ENCODE results near the gene SGTB.
"Not testable (repeated sequence)": the region's sequence is repeated elsewhere in the genome, so short reads cannot be mapped to it uniquely, and the experiment has no call there.

Gene SGTB

GRCh38 chr5:65625743-65626142, 96.2 kb downstream of the SGTB start:
- no peak for DNase-seq
- peak overlapping the region; percentile 85 to 89 for H3K4me3 ChIP-seq

GRCh38 chr5:65624571-65625555, 97.0 kb downstream of the SGTB start, which contains the start of the genes SHLD3 and TRAPPC13:
TSS of gene SHLD3 (plus strand) at chr5:65625027. CDS start at chr5:65629588, 4,561 bp downstream.
TSS of gene TRAPPC13 (plus strand) at chr5:65625027. CDS start at chr5:65625061, 34 bp downstream.
- Histone ChIP-seq H3K36me3 (peaks cover 0 to 5% (median 0%) of the 10 kb centered on the region in 3 donors), H3K9me3 (no peaks in the 10 kb centered on the region), H3K4me3 (peak within 1 kb of the TSS; percentile 85 to 89), H3K27ac (peak within 1 kb of the TSS; percentile 88 to 93), H3K4me1 (peaks cover 0 to 42% (median 32%) of the 10 kb centered on the region in 4 donors), H3K27me3 (no peaks in the 10 kb centered on the region)
- TF ChIP-seq CTCF (IDR thresholded peaks at IDR 0.05), result peak in 1 of 2 experiments; percentile 25
- peak; percentile 87 to 90 for DNase-seq
- intact Hi-C loops (cut with DNase I; ENCODE audit: low total_unique reads), result loop anchor here (5.0 to 10.0 kb wide), 4 partner anchors 63 to 520 kb away; partner anchors contain the start of genes CENPK, ERBIN, NLN and PPWD1

More at GRCh38 chr5:65625743-65626142, 96.2 kb downstream of the SGTB start:
- H3K9me3 ChIP-seq, result no peaks in the 10 kb centered on the region
- TF ChIP-seq CTCF (IDR thresholded peaks at IDR 0.05), result no peak
- intact Hi-C loops (cut with DNase I; ENCODE audit: low total_unique reads), result loop anchor here (10.0 kb wide), 3 partner anchors 99 to 519 kb away; partner anchors contain the start of genes ERBIN, NLN, SGTB and SREK1
- H3K27me3 ChIP-seq, result no peaks in the 10 kb centered on the region
- H3K36me3 ChIP-seq, result peaks cover 0 to 6% (median 0%) of the 10 kb centered on the region in 3 donors
- peak overlapping the region in 1 of 2 donors; percentile 93 for H3K27ac ChIP-seq
- H3K4me1 ChIP-seq, result peaks cover 0 to 41% (median 32%) of the 10 kb centered on the region in 4 donors

GRCh38 chr5:65624025-65624570, 97.8 kb downstream of the SGTB start, which contains the start of gene TRIM23:
TSS of gene TRIM23 (minus strand) at chr5:65624333. CDS start at chr5:65624274, 59 bp downstream.
- no peak for TF ChIP-seq CTCF (IDR thresholded peaks at IDR 0.05)
- H3K27me3 ChIP-seq, result no peaks in the 10 kb centered on the region
- H3K4me1 ChIP-seq, result peaks cover 0 to 48% (median 34%) of the 10 kb centered on the region in 4 donors
- no peaks in the 10 kb centered on the region for H3K9me3 ChIP-seq
- DNase-seq, result peak; percentile 93 to 94
- intact Hi-C loops (cut with DNase I; ENCODE audit: low total_unique reads), result loop anchor here (5.0 to 10.0 kb wide), 4 partner anchors 62 to 521 kb away; partner anchors contain the start of genes CENPK, ERBIN, NLN and PPWD1
- H3K36me3 ChIP-seq, result no peaks in the 10 kb centered on the region
- H3K27ac ChIP-seq, result peak within 1 kb of the TSS; percentile 88 to 93
- peak within 1 kb of the TSS; percentile 85 to 89 for H3K4me3 ChIP-seq

- no peaks in the 10 kb centered on the region for H3K36me3 ChIP-seq
- intact Hi-C loops (cut with DNase I; ENCODE audit: low total_unique reads), result loop anchor here (5.0 to 10.0 kb wide), 4 partner anchors 61 to 521 kb away; partner anchors contain the start of genes CENPK, ERBIN, NLN and PPWD1
- peaks cover 0 to 54% (median 35%) of the 10 kb centered on the region in 4 donors for H3K4me1 ChIP-seq
- TF ChIP-seq CTCF (IDR thresholded peaks at IDR 0.05), result no peak
- peak overlapping the region; percentile 88 to 93 for H3K27ac ChIP-seq
- DNase-seq, result no peak
- H3K27me3 ChIP-seq, result no peaks in the 10 kb centered on the region
- peak overlapping the region; percentile 85 to 89 for H3K4me3 ChIP-seq
- no peaks in the 10 kb centered on the region for H3K9me3 ChIP-seq
These were observed 98.4 kb downstream of the SGTB start for GRCh38 chr5:65623482-65623881.

GRCh38 chr5:65621961-65622360, 99.9 kb downstream of the SGTB start:
- H3K27me3 ChIP-seq, H3K27ac ChIP-seq, DNase-seq, H3K4me3 ChIP-seq, H3K36me3 ChIP-seq, H3K9me3 ChIP-seq: not testable (repeated sequence)
- H3K4me1 ChIP-seq, result peaks cover 0 to 55% (median 31%) of the 10 kb centered on the region in 4 donors
- intact Hi-C loops (cut with DNase I; ENCODE audit: low total_unique reads), result loop anchor here (5.0 to 10.0 kb wide), 4 partner anchors 60 to 523 kb away; partner anchors contain the start of genes CENPK, ERBIN, NLN and PPWD1
